HG03571 (cell line): ENCODE data around the gene RIPPLY3.
"Not testable (repeated sequence)": the region's sequence is repeated elsewhere in the genome, so short reads cannot be mapped to it uniquely, and the experiment has no call there.

Experiments
- ATAC-seq: cut with Tn5 transposase; IDR thresholded peaks from one replicate; pipeline ENCODE4 v1.9.1; 2021; ENCODE audit not compliant: unreplicated experiment

The RIPPLY3 gene

DNA sequence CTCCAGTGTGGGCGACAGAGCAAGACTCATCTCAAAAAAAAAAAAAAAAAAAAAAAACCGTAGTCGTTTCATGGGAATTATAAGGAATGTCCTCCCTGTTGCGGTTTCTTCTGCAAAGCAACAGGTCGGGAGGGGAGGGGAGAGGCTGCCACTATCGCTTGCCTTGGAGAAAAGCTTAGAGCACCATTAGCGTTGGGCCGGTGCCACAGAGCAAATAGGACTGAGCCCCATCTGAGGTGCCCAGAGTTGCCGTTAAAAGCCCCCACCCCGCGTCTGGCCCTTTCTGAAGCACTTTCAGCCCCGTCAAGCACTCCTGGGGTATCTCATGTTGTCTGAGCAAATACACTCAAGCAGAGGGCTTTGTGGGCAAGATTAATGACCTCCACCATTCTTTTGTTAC lies 2.2 kb downstream of the RIPPLY3 start:
- ATAC-seq, result no peak

DNA sequence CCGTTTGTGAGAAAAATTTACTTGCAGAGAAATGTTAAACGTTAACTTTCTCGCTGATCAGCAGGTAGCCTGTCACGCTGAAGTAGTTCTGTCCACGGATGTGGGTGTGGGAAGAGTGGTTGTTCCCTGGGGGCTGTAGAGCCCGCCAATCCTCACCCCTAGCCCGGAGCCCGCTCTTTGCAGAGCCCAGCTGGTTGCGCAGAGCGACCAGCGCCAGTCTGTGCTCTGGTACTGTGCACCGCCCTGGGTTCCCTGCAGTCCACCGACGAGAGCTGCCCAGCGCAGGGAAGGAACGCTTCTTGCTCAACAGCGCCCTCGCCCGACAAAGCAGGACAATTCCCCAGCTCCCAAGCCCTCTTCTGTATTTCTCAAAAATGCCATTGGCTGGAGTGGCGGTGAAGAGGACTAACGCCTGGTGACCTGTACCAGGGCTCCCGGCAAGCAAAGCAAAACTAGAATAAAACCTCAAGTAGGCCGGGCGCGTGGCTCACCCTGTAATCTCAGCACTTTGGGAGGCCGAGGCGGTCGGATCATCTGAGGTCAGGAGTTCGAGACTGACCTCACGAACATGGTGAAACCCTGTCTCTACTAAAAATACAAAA lies 3.3 kb downstream of the RIPPLY3 start:
- peak; percentile 95 for ATAC-seq

GRCh38 chr21:37017951-37018679 lies 11.6 kb downstream of the RIPPLY3 start:
- no peak for ATAC-seq

DNA sequence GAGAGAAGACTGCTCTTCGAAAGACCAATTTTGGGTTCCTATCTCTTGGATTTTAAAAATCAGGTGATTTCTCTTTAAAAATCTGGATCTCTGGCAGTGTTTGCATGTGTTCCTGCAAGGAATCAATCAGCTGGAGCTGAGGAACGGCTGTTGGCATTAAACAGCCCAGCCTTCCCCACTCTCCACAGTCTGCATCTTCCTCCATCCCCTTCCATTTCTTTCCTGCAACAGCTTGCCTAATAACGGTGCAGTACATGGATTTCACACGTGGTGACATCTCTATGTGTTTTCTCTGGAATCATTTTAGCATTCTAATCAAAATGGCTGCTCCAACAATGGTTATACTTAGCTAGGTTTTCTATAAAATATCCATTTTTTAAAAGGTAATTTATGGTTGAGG lies 20.0 kb downstream of the RIPPLY3 start:
- ATAC-seq, result no peak

DNA sequence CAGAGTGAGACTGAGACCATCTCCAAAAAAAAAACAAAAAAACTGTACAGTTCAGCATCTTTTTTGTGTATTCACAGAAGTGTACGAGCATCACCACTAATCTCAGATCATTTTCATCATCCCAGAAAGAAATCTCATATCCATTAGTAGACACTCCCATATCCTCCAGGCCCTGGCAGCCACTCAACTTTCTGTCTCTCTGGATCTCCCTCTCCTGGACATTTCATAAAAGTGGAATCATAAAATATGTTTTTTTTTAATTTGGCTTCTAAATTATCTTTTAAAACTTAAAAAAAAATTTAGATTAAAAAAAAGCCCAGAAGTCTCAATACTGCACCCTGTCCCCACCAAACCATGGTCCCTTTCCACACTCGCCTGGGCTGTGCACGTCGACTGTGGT lies 22.1 kb downstream of the RIPPLY3 start:
- ATAC-seq, result no peak

GRCh38 chr21:37030864-37031263 lies 24.4 kb downstream of the RIPPLY3 start:
- no peak for ATAC-seq

- ATAC-seq, result no peak
Observed at GRCh38 chr21:37032293-37032692, 25.8 kb downstream of the RIPPLY3 start.

DNA sequence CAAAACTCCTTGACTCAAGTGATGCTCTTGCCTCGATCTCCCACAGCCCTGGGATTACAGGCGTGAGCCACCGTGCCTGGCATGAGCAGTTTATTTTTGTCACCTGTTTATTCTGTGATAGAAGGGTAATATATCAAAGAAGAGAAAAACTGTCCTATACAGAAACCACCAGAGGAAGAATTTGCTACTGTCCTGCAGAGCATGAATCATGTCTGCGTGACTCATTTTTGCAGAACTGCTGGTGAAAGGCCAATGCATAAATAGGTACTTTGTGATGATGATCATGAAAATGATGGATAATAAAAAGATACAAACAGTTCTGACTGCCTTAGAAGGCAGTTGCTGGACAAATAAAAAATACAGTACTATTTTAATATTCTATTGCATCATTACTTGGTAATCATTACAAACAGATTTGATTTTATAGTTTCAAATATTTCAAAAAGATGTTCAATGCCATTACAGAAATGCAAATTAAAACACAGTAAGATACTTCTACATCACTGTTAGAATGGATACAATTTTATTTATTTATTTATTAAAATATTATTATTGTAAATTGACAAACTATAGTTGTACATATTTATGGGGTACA lies 26.5 kb downstream of the RIPPLY3 start:
- no peak for ATAC-seq

DNA sequence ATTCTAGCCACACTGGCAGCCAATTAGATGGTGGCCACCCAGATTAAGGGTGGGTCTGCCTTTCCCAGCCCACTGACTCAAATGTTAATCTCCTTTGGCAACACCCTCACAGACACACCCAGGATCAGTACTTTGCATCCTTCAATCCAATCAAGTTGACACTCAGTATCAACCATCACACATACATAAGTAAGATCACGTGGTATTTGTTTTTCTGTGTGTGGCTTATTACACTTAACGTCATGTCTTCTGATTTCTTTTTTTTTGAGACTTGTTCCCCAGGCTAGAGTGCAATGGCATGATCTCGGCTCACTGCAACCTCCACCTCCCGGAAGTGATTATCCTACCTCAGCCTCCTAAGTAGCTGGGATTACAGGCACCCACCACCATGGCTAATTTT lies 27.9 kb downstream of the RIPPLY3 start:
- ATAC-seq, result not testable (repeated sequence)

DNA sequence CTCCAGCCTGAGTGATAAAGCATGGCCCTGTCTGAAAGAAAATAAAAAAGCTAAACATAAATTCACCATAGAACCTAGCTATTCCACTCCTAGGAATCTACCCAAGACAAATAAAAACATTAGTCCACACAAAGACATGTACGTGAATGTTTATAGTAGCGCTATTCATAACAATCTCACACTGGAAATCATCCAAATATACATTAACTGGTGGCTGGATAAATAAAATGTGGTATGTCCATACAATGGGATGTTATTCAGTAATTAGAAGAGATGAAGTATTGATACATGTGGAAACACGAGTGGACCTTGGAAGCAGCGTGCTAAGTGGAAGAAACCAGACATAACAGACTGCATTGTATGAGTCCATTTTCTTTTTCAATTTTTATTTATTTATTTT lies 29.7 kb downstream of the RIPPLY3 start:
- no peak for ATAC-seq

GRCh38 chr21:37039411-37040075 lies 33.0 kb downstream of the RIPPLY3 start:
- ATAC-seq, result no peak

DNA sequence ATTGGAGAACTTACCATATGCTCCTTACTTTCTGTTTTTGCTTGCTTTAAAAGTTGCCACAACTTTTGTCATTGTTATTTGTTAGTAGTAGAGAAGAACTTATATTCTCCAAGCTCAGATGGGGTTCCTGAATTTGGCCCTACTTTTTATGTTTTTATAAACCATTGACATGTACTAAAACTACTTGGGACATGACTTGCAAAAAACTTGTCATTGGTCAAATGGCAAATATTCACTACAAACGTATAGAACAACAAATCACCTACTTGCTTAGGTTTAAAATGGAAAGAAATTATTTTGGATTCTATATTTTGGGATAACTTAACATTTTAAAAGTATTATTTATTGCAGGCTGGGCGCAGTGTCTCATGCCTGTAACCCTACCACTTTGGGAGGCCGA lies 33.7 kb downstream of the RIPPLY3 start:
- no peak for ATAC-seq

DNA sequence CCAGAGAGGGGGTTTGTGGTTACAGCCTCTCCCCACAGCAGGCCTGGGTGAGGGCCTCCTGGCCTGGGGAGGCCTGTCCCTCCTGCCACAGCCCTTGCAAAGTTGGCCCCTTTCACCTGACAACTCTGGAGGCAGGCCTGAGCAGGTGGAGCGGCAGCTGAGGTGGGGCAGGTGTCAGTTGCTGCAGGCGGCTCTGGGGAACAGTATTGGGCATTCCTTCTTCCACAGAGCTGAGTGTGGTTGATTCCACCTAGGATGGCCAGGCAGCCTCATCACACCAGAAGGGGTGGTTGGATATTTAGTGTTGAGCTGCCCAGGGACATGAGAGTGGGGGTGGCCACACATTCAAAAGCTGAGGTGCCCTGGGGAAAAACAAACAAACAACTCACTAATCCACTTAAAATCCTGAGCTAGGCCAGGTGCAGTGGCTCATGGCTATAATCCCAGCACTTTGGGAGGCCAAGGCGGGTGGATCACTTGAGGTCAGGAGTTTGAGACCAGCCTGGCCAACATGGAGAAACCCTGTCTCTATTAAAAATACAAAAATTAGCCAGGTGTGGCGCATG lies 35.3 kb downstream of the RIPPLY3 start:
- ATAC-seq, result no peak

GRCh38 chr21:37043818-37044217 lies 37.3 kb downstream of the RIPPLY3 start:
- no peak for ATAC-seq

DNA sequence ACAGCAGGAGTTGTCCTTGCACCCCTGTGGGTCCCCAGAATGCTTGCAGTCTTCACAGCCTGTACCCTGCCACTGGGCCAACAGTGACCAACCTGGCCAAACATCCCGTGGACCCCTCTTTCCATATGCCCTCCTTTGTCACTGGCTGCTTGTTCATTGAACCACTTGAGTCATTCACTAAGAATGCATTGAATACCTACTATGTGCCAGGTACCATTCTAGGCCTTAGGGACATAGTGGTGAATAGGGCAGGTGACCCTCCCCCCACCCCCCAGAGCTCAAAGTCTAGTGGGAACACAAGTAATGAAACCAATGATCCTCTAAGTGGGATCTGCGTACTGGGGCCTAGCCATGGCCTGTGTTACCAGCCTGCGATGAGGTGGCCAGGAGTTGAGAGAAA lies 38.1 kb downstream of the RIPPLY3 start:
- ATAC-seq, result no peak

DNA sequence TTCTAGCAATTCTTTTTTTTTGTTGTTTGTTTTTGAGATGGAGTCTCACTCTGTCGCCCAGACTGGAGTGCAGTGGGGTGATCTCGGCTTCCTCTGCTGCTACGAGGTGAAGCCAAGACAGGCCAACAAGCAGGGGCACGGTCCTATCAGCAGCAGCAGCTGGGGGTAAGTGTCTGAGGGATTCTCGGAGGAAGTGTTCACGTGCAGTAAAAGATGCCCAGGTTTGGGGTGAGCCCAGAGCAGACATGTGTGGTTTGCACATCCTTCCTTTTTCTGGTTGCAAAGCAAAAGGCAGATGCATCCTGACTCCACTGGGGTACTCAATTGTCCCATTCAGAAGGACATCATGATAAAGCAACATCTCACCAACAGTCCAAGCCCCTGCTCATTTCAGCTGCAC lies 38.6 kb downstream of the RIPPLY3 start:
- ATAC-seq, result no peak

GRCh38 chr21:37045556-37045955 lies 39.1 kb downstream of the RIPPLY3 start:
- ATAC-seq, result no peak

- ATAC-seq, result no peak
Observed at GRCh38 chr21:37047079-37047478, 40.6 kb downstream of the RIPPLY3 start.

- not testable (repeated sequence) for ATAC-seq
Observed at GRCh38 chr21:37049741-37050140, 43.2 kb downstream of the RIPPLY3 start.

- no peak for ATAC-seq
Observed at GRCh38 chr21:37055271-37055855, 48.9 kb downstream of the RIPPLY3 start.

DNA sequence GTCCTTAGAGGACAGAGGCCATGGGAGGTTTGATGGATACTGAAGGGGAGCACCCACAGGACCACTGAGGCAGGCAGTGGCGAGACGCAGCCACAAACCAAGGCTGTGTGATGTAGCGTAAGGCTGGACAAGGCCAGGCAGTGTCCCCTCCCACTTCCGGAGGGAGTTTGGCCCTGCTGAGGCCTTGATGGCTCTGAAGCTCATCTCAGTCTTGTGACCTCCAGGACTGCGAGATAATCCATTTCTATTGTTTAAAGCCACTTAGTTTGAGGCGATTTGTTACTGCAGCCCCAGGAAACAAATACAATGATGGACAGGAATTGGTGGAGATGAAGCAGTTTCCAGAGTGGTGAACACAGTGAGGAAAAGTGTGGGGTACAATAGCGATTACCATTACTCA lies 51.1 kb downstream of the RIPPLY3 start:
- ATAC-seq, result no peak
